GM20000 (cell line): ENCODE results near the gene COL8A2.

ENCODE experiments used
- DNase-seq: peaks from one replicate; pipeline ENCODE4 v3.0.0; 2012; ENCODE audit warnings: low spot score
- CTCF ChIP-seq: IDR thresholded peaks from 2 replicates; pipeline ENCODE4 v1.5.1; 2012; ENCODE audit warnings: mild to moderate bottlenecking, control low read depth; ENCODE audit errors: extremely low read depth, missing control alignments

COL8A2 gene

GRCh38 chr1:36051821-36052220 lies 73.2 kb downstream of the COL8A2 start:
- TF ChIP-seq CTCF, result no peak
- DNase-seq, result no peak
